GM19397 (cell line): ENCODE measurements around the gene LINS1.

ENCODE experiments used
- ATAC-seq: cut with Tn5 transposase; IDR thresholded peaks from one replicate; pipeline ENCODE4 v1.9.1; 2021; ENCODE audit warnings: mild to moderate bottlenecking, moderate library complexity; ENCODE audit not compliant: unreplicated experiment

The LINS1 gene

DNA sequence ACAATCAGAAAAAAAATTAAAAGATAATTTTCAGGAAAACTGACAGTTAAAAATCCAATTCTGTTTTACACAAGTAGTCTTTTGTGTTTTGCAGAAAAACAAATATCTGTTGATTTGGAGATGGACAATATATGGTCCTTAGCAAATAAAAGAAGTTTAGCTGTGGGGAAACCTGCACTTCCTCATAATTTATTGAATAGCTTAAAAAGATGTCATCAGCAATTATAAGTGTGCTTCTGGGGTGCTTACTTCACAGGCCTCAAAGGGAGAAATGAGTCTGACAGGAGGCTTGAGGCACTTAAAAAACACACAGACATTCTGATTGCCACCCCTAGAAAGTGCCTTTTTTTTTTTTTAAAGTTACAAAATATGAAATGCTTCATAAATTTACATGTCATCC, 41.7 kb downstream of the LINS1 start:
- ATAC-seq: no peak

DNA sequence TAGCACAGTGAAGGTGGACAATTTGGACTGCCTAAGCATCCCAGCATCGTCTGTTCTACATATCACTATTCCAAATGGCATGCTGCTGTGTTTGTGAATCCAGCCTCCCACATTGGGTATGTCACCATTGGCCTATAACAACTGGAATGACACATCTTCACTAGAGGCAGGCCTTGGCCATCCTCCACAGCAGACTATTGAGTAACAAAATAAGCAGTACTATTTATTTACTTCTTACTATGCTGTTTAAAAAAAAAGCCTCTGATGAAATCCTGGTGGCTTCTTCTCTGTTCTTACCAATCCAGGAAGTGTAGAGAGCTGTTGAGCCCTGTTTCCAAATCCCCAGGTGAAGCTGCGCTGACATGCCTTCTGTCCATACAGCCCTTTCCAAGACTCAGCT, 42.7 kb downstream of the LINS1 start:
- no peak for ATAC-seq

DNA sequence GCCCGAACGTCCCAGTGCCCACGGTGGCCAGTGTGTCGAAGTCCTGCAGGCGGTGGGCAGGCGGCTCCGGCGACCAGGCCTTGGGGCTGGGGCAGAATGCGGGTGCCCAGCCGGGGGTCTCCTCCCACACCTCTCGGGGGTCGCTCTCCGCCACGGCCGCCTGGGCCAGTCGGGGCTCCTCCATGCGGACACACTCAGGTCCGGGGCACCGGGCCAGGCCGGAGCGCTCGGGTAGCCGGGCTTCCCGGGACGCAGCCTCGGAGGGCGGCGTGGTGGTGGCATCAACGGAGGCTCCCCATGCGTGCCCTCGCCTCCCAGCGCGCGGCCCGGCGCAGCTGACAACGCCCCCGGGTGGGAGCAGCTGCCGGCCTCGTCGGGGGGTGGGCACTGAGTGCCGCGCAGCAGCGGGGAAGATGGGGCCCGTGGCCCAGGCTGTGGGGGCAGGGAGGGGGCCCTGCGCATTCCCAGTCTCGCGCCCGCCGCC, 43.2 kb downstream of the LINS1 start:
- no peak for ATAC-seq

DNA sequence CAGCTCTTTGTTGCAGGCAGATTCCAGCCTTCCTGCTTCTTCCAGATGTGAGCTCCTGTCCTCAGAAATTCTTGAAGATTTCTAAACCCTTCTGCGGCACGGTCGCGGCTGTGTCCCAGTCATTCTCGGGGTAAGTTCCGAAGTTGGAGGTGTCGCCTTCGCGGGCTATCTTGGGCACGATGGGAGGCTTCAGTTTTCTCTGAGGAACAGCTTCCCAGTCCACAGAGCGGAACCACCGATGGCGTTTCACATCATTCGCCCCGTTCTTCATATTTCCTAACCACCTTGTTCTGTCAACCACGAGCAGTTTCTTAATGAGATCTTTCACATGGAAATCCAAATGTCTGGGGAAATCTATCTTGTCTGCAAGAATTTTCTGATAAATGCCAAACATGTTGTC, 48.5 kb downstream of the LINS1 start:
- ATAC-seq: no peak

DNA sequence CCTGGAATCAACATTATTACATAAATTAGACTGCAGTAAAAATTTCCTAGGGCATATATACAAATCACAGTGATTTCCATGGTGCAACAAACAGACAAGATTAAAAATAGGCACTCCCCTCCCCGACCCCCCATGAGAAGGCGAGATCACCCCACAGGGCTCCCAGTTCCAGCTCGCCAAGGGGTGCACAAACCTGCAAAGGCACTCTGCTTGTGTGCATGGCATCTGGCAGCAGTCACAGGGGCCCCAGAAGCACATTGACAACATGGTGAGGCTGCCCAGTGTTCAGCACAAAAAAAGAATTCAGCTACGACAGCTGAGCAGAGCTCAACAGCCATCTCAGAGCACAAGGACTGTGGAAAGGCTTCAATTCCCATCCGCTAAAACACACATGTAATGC, 54.0 kb downstream of the LINS1 start:
- no peak for ATAC-seq

DNA sequence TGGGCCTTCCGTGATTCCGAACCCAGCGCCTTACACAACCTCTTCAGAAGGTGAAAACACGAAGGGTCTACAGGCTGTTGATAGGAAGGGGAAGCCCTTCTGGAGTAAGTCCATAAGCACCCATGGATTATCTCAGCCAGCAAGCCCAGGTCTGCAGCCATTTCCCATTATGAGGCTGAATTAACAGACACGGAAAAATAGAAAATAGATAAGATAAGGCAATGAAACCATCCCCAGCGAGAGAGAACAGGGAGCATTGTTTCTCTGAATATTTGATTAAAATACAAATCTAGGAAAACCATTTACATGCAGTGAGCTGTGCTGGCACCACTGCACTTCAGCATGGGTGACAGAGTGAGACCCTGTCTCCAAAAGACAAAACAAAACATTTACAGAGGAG, 57.0 kb downstream of the LINS1 start:
- no peak for ATAC-seq

DNA sequence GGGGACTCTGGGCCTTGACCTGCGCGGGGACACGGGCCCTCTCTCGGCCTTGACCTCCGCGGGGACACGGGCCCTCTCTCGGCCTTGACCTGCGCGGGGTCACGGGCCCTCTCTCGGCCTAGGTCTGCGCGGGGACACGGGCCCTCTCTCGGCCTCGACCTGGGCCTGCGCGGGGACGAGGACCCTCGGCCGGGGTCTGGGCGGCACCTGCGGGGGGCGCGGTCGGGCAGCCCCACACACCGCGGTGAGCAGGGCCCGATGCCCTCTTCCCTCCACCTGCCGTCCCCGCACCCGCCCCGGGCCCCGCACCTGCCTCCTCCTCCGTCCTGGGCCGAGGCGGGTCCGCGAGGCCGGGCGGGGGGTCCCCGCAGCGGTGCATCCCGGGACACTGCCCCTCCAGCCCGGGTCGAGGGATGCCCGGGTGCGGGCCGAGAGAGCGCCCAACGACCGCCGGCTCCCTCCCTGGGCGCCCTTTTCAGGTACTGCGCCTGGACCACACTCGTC, 57.6 kb downstream of the LINS1 start:
- ATAC-seq: no peak

DNA sequence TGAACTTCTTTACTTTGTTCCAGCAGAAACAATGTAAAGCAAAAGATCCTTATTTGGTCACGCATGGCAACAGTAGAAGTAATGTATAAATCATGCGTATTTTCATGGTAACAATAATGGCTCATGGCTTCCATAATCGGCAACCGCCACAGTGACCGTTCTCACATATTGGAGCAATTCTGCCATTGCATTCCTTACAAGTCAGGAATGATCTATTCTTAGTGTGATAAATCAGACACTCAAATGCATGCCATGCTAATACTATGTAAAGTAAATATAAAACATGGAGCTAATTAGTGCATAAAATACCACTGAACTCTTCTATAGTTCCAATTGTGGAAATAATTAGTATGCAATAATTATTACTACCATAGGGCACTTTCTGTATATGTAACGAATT, 59.7 kb downstream of the LINS1 start:
- no peak for ATAC-seq

DNA sequence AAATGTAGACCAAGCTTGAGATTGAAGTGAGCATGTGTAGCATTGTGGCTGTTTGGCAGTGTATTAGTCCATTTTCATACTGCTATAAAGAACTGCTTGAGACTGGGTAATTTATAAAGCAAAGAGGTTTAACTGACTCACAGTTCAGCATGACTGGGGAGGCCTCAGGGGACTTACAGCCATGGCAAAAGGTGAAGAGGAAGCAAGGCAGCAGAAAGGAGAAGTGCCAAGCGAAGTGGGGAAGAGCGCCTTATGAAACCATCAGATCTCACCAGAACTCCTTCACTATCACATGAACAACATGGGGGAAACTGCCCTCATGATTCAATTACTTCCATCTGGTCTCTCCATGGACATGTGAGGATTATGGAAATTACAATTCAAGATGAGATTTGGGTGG, 64.7 kb downstream of the LINS1 start:
- ATAC-seq: no peak

DNA sequence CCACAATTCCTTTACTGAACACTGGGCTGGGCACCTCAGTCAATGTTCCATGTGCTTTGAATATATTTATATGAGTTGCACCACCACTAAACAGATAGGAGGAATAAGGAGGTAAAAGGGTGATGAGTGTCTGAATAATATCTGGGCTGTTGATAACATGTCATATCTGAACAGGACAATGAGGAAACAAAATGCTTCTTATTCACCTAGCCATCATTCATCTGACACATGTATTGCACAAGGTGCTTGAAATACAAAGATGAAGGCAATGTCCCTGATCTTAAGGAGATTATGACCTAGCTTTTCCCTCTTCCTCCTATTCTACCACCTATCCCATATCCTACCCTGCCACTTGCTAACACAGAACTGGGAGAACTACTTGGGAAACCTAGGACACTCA, 65.3 kb downstream of the LINS1 start:
- no peak for ATAC-seq

DNA sequence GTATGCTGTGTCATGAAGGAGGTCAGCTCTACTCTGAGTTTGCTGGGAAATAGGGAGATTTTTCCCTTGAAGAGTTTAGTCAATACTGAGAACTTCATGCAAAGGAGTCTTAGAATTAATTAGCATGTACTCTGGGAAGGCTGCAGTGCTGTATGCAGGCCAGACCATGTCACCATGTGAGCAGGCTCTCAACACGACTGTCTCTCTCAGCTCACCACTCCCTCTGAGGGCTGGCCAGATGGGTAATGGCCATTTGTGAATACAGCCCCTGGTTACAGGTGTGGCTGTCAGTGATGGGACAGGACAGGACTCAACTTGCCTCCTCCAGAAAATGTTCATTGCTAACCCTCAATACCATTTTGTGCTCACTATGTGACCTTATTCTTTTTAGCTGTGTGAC, 68.1 kb downstream of the LINS1 start:
- ATAC-seq: no peak

DNA sequence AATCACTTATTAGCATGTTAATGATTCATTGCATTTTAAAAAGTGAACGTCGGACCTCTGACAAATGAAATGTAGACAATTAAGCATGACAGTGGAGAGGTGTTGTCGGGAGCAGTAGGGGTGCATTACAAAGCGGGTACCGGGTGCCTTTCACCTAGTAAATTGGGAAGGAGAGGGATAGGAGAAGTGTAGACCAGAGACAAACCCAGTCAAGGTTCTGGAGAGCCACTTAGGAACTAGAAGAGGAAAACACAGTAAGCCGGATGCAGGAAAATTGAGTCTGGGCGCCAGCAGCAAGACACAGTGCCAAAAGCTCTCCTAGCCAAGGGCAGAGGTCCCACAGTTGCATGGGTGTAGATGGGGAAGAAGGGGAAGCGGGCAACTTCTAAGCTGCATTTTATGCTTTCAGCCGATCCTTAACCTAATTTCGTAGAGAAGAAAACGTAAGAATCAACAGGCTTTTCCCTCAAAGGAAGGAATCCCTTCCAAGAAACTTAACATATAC, 70.1 kb downstream of the LINS1 start:
- ATAC-seq: no peak

DNA sequence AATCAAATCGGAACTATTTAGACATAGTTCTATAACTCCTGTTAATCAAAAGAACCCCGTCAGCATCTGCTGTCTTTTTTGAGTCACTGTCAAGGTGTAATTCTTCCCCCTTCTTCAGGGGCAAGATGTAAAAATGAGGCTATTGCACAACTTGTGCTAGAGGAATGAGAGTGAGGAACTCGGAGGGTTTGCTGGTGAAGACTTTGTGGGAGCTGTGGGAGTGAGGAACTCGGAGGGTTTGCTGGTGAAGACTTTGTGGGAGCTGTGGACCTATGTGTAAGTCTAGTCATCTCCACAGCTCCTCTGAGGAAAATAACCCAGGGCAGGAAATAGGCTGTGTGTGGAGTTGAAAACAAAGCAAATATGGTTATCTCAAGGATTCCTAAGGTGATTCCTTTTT, 70.8 kb downstream of the LINS1 start:
- ATAC-seq: no peak

DNA sequence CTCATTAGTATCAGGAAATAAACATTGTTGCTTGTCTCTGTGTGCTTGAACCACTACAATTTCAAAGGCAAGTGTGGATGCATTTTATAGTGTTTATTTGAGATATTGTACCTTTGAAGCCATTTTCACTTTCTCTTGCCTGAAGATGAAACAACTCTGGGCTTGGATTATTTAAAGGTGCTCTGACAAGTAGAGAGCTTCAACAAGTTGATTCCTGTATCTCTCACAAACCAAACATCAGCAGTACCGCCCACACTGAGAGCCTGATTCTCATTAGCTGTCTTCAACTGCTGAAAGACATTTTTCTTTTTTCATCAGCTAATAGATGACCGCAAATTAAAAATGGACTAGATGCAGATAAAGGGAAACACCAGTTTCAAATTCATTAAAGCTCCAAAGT, 72.4 kb downstream of the LINS1 start:
- no peak for ATAC-seq

DNA sequence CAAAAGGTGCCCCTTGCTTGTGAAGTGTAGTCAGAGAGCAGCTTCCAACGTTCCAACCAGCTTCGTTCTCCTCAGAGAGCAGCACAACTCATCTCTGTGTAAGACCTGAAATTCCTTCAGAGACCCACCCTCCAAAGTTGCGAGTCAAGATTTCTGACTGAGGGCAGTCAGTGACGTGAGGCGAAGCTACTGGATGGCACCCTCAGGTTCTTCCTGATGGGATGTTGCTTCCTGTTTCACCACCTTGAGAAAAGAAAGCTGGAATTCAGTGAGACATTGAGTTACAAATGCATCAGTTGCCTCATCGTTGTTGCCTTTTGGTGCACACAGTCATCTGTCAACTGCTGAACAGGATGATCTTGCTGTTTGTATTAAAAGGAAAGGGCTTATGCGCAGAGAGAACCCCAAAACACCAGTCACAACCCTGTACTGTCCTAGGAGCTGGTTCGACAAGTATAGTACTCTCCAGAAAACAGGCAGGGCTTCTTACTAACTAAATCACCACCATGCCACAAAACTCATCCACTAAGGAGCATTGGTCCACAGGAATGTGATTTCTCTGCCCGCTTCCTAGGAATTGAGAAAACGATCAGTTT, 73.1 kb downstream of the LINS1 start, which contains the start of gene CERS3:
TSS of gene CERS3 (minus strand) at position 118 of the 596 bp plus-strand sequence. CDS start 27,101 bp downstream, outside the sequence.
- ATAC-seq: no peak

DNA sequence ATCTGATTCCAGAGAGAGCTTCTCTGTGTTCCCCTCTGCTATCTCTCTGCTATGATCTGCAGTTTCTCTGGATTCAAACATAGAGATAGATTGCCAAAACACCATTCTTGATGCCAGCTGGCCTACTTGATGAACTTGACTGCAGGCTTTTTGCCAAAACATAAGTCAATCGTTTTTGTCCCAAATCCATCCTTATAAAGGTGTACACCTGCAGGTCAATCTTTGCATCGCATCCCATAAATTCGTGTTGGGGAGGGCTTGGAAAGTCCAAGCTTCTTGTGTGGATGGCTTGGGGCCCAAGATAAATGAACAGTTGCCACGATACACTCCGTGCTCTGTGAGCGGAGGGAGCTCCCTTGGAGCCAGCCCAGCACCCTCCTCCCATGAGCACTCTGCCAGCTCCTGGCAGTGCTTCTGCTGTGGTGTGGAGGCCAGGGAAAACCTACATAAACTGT, 75.9 kb downstream of the LINS1 start:
- no peak for ATAC-seq

DNA sequence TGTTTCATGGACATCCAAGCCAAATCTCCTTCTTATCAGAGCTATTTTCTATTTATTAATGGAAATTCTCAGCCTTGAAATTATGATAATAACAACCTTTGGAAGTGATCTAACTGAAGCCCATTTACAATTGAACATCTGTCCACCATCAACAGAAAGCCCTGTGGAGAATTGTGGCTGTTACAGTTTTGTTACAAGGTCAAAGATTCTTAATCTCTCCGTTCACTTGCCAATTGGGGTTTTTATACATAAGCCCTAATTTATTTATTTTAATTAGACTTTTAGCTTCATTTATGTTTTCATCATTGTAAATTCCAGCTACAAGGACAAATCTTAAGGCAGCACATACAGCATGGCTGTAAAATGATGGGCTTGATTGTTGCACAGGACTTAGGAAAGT, 76.5 kb downstream of the LINS1 start:
- ATAC-seq: no peak

DNA sequence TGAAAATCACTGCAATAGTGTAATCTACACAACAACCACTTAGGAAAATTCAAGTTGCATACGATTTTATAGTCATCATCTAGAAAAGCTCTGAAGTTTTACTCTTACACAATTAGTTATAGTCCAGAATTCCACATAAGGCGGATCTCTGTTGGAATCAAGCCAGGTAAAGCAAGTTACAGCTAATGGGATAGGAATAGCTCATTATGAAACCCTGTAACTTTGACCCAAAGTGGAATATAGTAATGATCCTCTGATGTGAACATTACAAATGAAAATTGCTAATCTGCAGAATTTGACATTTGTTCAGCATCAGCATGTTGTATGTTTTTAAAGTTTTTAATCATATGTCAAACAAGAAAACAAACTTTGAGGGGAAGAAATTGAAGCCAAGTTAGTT, 77.7 kb downstream of the LINS1 start:
- ATAC-seq: no peak

DNA sequence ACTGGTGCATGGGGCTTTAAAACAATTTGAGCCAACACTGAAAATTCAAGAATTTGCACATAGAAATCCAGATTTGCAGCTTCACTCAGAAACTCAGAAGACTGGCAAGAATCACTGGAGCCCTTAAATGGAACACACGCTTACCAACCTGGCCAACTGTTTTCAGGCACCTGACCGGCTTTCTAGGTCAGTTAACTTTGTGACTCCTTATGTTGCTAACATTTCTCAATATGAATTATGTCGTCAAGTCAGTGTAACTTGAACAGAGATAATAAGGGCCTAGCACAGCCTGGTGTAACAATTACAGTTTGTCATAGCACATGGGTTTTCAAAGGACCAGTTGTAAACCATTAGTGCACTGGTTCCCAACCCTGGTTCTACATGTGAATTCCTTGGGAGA, 80.1 kb downstream of the LINS1 start:
- ATAC-seq: no peak

DNA sequence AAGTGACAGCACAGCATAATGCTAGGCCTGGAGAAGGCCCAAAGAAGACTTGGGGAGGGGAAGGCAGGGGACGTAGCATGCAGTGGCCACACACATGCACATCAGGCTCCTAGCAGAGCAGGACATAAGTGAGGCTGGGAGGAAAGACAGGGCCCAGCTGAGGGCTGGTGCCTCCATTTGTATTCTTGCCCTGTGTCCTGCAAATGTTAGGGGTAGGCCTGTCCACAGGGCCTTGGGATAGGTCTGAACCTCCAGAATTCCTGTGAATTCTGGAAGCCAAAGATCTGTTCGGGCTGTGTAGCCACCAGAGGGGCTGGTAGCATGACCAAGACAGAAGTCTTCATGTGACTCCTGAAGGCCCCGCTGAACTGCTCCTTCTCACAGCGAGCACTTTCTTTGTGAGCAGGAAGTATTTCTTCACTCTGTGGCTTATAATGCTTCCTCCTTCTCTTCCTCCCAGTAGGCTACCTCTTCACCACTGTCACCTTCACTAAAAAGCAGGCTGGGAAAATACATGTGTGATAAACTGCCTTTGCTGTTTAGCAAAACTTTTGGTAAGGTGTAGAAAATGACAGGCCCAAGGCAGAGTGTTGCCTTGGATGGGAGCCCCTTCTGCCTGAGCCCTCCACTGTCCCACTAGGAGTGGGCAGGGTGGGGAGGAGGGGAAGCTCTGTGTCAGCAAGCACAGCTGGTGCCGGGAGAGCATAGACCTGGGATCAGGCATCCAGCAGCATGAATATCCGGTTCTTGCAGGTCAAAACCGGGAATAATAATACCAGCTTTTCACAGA, 81.7 kb downstream of the LINS1 start:
- ATAC-seq: no peak

DNA sequence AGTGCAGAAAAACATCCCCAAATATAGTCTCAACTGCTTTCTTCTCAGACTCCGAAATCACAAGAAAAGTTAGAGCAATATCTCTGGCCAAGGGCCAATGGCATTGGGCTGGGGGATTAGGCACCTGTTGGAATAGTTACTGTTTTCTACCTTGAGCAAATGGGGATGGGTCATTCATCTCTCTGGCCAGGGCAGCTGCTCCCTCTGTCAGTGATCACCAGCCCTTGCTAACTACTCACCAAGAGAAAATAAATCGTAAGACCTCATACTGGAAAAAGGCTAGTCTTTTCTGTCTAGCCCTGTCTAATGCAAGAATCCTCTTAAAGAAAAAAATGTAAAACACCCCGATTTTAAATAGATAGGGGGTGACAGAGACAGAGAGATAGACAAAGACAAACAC, 84.1 kb downstream of the LINS1 start:
- ATAC-seq: no peak
